Stimulated activated CD4-positive, alpha-beta T cell treated with anti-CD3 and anti-CD28 coated beads, Interleukin-4, amount 100 ng/mL, for 4 hours (primary cell): ENCODE data around the gene BATF3.
"Not testable (repeated sequence)": the region's sequence is repeated elsewhere in the genome, so short reads cannot be mapped to it uniquely, and the experiment has no call there.

Source experiments
- DNase-seq, 2 experiments: peaks; one replicate each; pipeline ENCODE4 v3.0.0-alpha.2; 2020

Gene BATF3

GRCh38 chr1:212699625-212700222, at the start of gene BATF3:
BATF3 (minus strand) TSS chr1:212699840; CDS start chr1:212699762, 78 bp downstream.
- peak; percentile 63 to 77 for DNase-seq

- DNase-seq = no peak
Observed at GRCh38 chr1:212746546-212746945, 46.9 kb upstream of the BATF3 start.

DNA sequence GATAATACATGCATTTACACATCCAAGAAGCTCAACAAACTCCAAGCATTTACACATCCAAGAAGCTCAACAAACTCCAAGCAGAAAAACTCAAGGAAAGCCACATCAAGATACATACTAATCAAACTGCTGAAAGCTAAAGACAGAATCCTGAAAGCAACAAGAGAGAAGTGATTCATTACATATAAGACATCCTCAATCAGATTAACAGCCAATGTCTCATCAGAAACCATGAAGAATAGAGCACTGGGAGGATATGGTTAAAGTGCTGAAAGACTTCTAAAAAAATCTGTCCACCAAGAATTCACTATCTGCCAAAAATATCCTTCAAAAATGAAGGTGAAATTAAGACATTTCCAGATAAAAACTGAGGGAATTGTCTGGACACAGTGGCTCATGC, 45.7 kb upstream of the BATF3 start:
- no peak for DNase-seq

- no peak for DNase-seq
Observed at GRCh38 chr1:212743901-212744475, 44.3 kb upstream of the BATF3 start.

GRCh38 chr1:212738330-212738729, 38.7 kb upstream of the BATF3 start:
- DNase-seq = no peak

DNA sequence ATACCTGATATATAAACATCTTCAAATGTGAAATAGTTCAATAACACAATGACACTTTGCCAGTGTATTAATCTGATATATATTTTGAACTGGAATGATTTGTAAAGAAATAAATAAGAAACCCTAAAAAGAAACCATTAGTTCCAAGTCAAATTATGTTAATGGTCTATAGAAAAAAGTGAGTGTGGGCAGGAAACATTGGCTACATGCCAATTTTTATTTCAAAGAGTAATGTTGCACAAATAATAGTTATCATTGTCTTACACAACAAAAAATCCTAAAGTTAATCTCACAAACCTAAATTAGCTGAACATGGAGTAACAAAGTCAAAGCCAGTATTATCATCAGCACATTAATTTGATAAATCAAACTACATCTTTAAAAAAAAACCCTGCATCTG, 37.9 kb upstream of the BATF3 start:
- DNase-seq = no peak

DNA sequence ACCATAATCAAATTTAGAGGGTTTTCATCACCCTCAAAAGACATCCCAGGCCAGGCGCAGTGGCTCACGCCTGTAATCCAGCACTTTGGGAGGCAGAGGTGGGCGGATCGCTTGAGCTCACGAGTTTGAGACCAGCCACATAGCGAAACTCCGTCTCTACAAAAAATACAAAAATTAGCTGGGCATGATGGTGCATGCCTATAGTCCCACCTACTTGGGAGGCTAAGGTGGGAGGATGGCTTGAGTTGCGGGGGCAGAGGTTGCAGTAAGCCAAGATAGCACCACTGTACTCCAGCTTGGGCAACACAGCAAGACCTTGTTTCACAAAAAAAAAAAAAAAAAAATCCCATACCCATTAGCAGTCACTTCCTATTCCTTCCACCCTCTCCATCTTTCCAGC, 33.5 kb upstream of the BATF3 start:
- no peak for DNase-seq

- DNase-seq = no peak
Observed at GRCh38 chr1:212731630-212732029, 32.0 kb upstream of the BATF3 start.

DNA sequence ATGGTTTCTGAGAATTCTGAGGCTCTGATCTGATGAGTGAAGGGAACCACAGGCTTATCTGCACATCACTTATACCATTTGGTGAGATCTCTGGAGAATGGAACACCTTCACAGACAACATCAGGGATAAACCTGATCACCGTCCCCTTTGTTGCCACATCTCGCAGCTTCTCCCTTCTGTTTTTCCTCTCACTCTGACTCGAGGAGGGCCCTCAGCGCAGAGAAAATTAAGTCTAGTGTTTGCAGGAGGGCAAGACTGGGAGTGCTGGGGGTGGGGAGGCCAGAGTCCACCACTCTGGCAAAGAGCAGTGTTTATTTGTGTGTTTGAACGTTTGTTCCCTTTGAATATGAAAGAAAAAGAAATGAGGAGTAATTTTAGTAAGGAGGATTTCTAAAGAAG, 29.0 kb upstream of the BATF3 start:
- no peak for DNase-seq

DNA sequence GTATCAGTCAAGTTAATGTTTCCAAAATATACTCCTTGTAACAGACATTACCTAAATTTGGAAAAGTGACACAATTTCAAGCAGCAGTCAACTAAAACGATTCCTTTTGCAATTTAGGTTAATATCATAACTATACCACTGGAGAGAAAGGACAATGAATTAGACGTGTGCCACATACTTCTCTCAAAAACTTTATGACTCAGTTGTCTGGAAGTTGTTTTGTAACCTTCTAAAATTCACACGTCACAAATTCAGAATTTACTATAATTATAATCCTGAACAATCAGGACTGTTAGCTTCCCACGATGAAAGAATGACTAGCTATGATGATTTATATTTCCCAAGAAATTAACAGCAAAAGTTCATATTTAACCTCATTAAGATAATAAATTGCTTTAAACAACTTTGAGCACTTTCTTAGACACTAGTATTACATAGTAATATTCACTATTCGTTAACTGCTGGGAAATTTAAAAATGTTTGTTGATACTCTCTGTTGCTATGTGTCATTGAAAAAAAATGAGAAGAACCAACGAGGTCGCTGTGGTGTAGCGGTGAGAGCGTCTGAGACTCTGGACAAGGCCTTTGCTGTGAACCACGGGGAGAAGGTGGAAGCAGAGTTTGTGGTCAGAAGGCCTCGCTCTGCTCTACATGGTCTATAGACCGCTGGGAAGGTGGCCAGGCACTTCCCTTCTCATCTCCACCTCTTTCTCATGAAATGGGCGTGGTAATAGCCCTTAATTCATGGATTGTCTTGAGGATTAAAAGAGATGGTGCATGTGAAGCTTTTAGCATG, 27.9 kb upstream of the BATF3 start:
- DNase-seq = no peak

GRCh38 chr1:212724679-212725078, 25.0 kb upstream of the BATF3 start:
- DNase-seq = not testable (repeated sequence)

GRCh38 chr1:212722270-212722957, 22.8 kb upstream of the BATF3 start:
- DNase-seq = no peak

DNA sequence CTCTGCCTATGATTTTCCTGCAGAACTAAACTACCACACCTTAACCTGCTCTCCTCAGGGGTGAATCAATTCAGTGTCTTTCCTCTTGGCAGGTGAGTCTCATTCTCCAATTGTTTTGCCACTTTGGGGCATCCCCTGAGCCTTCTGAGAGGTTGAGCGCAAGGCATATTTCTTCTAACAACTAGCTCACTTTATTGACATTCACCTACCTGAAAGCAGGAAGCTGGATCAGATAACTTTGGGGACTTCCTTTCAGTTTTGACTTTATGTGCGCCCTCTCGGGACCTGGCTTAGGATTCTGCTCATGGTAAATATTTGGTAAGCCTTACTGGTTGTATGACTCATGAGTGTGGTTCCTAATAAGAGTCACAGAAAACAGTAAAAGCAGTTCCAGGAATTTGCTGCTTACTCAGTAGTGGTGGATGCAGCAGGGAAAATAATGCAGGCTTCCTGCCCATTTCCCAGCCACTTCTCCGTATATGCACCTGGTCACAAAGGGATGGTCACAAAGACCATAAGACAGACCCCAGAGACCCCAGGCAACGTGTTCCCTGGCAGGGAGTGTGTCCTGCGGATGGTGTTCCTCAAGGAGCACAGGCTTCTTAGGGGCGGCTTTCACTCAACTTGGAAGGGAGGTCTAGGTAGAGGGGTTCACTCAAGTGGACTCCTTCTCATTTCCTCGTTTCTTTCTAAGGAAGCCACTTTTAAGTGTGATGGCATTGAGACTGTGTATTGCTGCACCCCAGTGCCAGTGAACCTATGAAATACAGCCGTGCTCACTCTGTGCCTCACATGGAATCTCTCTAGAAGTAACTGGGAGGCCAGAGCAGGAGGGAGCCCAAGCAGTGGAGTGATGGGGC, 22.0 kb upstream of the BATF3 start:
- peak in 1 of 2 experiments; percentile 31 for DNase-seq

DNA sequence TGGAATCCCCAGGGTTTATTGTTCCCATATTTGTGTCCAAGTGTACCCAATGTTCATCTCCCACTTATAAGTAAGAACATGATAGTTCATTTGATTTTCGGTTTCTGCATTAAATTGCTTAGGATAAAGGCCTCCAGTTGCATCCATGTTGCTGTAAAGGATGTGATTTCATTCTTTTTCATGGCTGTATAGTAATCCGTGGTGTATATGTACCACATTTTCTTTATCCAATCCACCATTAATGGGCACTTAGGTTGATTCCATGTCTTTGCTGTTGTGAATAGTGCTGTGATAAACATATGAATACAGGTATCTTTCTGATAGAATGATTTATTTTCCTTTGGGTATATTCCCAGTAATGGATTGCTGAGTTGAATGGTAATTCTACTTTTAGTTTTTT, 20.0 kb upstream of the BATF3 start:
- no peak for DNase-seq

- DNase-seq = no peak
Observed at GRCh38 chr1:212718499-212718898, 18.9 kb upstream of the BATF3 start.

DNA sequence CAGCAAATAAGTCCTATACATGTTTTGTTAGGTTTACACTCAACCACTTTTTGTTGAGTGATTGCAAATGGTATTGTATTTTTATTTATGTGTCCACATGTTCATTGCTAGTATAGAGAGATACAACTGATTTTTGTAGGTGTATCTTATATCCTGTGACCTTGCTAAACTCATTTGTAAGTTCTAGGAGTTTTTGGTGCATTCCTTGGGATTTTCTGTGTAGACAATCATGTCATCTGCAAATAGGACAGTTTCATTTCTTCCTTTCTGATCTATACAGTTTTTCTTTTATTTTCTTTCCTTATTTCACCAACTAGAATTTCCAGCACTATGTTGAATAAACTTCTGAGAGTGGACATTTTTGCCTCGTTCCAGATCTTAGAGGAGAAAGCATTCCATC, 16.5 kb upstream of the BATF3 start:
- no peak for DNase-seq

GRCh38 chr1:212713465-212714136, 14.0 kb upstream of the BATF3 start:
- no peak for DNase-seq

DNA sequence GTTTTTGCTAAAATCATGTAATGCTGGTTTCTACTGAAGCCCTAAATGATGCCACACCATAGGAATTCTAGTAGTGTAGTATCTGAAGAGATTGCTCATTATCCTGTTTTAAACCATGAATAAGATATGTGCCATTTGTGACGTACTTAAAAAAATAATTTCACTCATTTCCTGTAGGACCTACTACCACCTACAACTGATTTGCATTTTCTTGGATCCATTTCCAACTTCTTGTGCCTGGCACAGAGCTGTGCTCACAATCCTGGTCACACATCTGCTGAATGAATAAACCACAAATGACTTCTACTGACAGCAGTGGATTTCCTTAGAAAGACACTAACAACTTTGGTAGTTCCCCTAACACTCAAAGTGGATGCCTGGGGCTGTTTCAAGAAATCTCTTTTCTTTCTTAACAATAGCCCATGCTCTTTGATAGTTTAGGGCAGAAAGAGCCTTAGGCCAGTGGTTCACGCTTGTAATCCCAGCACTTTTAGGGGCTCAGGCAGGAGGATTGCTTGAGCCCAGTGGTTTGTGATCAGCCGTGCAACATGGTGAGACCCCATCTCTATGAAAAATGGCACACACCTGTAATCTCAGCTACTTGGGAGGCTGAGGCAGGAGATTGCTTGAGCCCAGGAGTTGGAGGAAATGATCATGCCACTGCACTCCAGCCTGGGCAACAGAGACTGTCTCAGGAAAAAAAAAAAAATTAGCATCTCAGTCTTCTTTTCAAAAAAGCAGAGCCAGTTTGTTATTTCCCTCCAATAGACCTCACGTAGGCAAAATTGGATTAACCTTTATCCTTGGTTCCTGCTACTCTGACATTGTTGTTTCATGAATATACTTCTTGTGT, 13.0 kb upstream of the BATF3 start:
- DNase-seq = no peak

DNA sequence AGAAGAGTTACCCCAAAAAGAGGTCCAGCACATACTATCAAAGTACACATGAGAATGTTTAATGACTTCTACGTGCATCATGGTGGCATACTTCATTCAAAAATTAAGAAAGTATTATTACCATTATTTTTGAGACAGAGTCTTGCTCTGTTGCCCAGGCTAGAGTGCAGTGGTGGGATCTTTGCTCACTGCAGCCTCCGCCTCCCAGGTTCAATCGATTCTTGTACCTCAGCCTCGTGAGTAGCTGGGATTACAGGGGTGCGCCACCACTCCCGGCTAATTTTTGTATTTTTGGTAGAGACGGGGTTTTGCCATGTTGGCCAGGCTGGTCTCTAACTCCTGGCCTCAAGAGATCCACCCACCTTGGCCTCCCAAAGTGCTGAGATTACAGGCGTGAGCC, 12.3 kb upstream of the BATF3 start:
- DNase-seq = not testable (repeated sequence)

GRCh38 chr1:212710566-212710965, 10.9 kb upstream of the BATF3 start:
- no peak for DNase-seq

- DNase-seq = no peak
Observed at GRCh38 chr1:212703991-212704564, 4.4 kb upstream of the BATF3 start.
